Mononuclear cell (primary cell): Measurements from ENCODE around the gene SEMA4B. TPM values are rescaled to one million over a fixed set of nuclear protein-coding genes. Genes with fewer than 3 reads are reported as not detected.
A peak's percentile ranks its signal among the peaks of the same experiment; 100 is the strongest.
"Not testable (repeated sequence)": the region's sequence is repeated elsewhere in the genome, so short reads cannot be mapped to it uniquely, and the experiment has no call there.

ENCODE experiments used
- H3K27me3 ChIP-seq: 2 replicates; pipeline ENCODE4 v1.6.0; 2011; ENCODE audit warnings: low read length, control low read depth; ENCODE audit not compliant: insufficient read depth
- H3K4me1 ChIP-seq: 2 replicates; pipeline ENCODE4 v1.5.1; 2011; ENCODE audit warnings: mild to moderate bottlenecking, low read length, control low read depth; ENCODE audit not compliant: insufficient read depth
- H3K4me3 ChIP-seq: 2 replicates; pipeline ENCODE4 v1.5.1; 2011; ENCODE audit warnings: mild to moderate bottlenecking, low read length, moderate library complexity
- H3K9me3 ChIP-seq: 2 replicates; pipeline ENCODE4 v1.5.1; 2011; ENCODE audit warnings: low read depth, mild to moderate bottlenecking, control low read depth, low read length
- total RNA-seq: library from RNA; depleted of rRNA; stranded (reverse); fragments of >200 nt; gene quantifications from one replicate; pipeline ENCODE4 v1.2.3, GENCODE V29; 2012

Gene SEMA4B
- total RNA-seq, 1 donor, result 7.9 TPM

GRCh38 chr15:90167121-90167520 lies 34.0 kb upstream of the SEMA4B start:
- no peaks in the 10 kb centered on the region for H3K27me3 ChIP-seq
- no peaks in the 10 kb centered on the region for H3K9me3 ChIP-seq
- no peak overlapping the region for H3K4me3 ChIP-seq
- peaks cover 20% of the 10 kb centered on the region for H3K4me1 ChIP-seq

- no peaks in the 10 kb centered on the region for H3K27me3 ChIP-seq
Observed at GRCh38 chr15:90171623-90172022, 29.5 kb upstream of the SEMA4B start.

GRCh38 chr15:90173372-90173771 lies 27.8 kb upstream of the SEMA4B start:
- no peaks in the 10 kb centered on the region for H3K9me3 ChIP-seq
- H3K4me1 ChIP-seq, result peaks cover 1% of the 10 kb centered on the region
- no peak overlapping the region for H3K4me3 ChIP-seq
- no peaks in the 10 kb centered on the region for H3K27me3 ChIP-seq

More at GRCh38 chr15:90171623-90172022, 29.5 kb upstream of the SEMA4B start:
- no peaks in the 10 kb centered on the region for H3K9me3 ChIP-seq
- H3K4me3 ChIP-seq, result no peak overlapping the region
- peaks cover 4% of the 10 kb centered on the region for H3K4me1 ChIP-seq

GRCh38 chr15:90174140-90174875 lies 26.8 kb upstream of the SEMA4B start:
- H3K27me3 ChIP-seq, result no peaks in the 10 kb centered on the region
- H3K4me1 ChIP-seq, result peaks cover 10% of the 10 kb centered on the region
- H3K9me3 ChIP-seq, result no peaks in the 10 kb centered on the region
- no peak overlapping the region for H3K4me3 ChIP-seq

DNA sequence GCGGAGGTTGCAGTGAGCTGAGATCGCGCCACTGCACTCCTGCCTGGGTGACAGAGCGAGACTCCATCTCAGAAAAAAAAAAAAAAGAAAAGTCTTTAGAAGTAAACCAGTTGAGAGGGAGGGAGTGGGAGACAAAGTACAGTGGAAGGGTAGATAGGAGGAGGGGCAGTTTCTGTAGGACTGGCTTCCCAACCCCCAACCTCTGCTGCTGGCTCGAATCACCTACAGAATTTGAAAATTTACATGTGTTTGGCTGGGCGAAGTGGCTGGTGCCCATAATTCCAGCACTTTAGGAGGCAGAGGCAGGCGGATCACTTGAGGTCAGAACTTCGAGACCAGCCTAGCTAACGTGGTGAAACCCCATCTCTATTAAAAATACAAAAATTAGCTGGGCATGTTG lies 24.1 kb upstream of the SEMA4B start:
- peaks cover 11% of the 10 kb centered on the region for H3K4me1 ChIP-seq
- H3K9me3 ChIP-seq, result no peaks in the 10 kb centered on the region
- H3K4me3 ChIP-seq, result no peak overlapping the region
- H3K27me3 ChIP-seq, result no peaks in the 10 kb centered on the region

DNA sequence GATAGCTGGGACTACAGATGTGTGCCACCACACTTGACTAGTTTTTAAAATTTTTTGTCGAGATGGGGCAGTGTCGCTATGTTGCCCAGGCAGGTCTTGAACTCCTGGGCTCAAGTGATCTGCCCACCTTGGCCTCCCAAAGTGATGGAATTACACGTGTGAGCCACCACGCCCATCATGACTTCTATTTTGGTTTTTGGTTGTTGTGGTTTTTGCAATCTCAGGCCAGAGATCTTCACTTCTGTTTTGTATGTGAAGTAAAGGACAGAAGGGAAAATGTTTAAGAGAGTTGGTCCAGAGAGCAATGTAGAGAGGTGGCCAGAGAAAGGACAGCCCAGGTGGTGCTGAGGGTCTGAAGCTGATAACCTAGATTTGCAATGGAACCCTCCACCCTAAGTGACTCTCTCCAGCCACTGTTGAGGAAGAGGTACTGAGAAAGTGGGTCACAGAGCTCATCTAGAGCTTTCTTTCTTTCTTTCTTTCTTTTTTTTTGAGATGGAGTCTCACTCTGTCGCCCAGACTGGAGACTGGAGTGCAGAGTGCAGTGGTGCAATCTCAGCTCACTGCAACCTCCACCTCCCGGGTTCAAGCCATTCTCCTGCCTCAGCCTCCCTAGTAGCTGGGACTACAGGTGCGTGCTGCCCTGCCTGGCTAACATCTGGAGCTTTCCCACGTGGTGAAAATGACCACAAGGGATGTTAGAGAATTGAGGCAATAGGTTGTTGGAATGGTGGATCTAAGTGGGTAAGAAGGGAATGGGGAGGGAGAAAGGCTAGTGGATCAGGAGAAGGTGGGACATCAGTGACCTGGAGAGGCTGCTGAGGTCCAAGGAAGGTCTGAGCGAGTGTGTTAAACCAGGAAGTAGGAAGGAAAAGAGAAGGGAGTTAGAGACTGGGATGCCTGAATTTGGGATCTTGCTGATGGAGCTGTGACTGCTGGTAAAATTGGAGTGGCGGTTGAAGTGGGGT lies 22.4 kb upstream of the SEMA4B start:
- Histone ChIP-seq H3K9me3 (no peaks in the 10 kb centered on the region), H3K27me3 (no peaks in the 10 kb centered on the region), H3K4me3 (no peak overlapping the region), H3K4me1 (peaks cover 11% of the 10 kb centered on the region)

GRCh38 chr15:90181776-90182175 lies 19.4 kb upstream of the SEMA4B start:
- H3K4me1 ChIP-seq, result peaks cover 32% of the 10 kb centered on the region
- H3K27me3 ChIP-seq, result no peaks in the 10 kb centered on the region
- no peak overlapping the region for H3K4me3 ChIP-seq
- H3K9me3 ChIP-seq, result no peaks in the 10 kb centered on the region

- no peaks in the 10 kb centered on the region for H3K27me3 ChIP-seq
- H3K4me1 ChIP-seq, result peaks cover 45% of the 10 kb centered on the region
- H3K9me3 ChIP-seq, result no peaks in the 10 kb centered on the region
- peak overlapping the region; percentile 60 for H3K4me3 ChIP-seq
Observed at GRCh38 chr15:90184119-90184785, 16.9 kb upstream of the SEMA4B start.

GRCh38 chr15:90184786-90185704 lies 16.1 kb upstream of the SEMA4B start:
- H3K4me3 ChIP-seq, result peak overlapping the region; percentile 60
- no peaks in the 10 kb centered on the region for H3K9me3 ChIP-seq
- H3K4me1 ChIP-seq, result peaks cover 52% of the 10 kb centered on the region
- H3K27me3 ChIP-seq, result no peaks in the 10 kb centered on the region

- no peak overlapping the region for H3K4me3 ChIP-seq
- no peaks in the 10 kb centered on the region for H3K9me3 ChIP-seq
- no peaks in the 10 kb centered on the region for H3K27me3 ChIP-seq
- peaks cover 75% of the 10 kb centered on the region for H3K4me1 ChIP-seq
Observed at GRCh38 chr15:90187257-90187868, 13.8 kb upstream of the SEMA4B start.

DNA sequence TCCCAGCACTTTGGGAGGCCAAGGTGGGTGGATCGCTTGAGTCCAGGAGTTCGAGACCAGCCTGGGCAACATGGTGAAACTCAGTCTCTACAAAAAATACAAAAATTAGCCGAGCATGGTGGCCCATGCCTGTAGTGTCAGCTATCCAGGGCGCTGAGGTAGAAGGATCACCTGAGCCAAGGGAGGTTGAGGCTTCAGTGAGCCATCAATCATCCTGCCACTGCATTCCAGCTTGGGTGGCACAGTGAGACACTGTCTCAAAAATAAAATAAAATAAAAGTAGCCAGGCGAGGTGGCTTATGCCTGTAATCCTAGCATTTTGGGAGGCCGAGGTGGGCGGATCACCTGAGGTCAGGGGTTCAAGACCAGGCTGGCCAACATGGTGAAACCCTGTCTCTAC lies 13.1 kb upstream of the SEMA4B start:
- H3K4me3 ChIP-seq, H3K9me3 ChIP-seq, H3K27me3 ChIP-seq: not testable (repeated sequence)
- H3K4me1 ChIP-seq, result peaks cover 82% of the 10 kb centered on the region

- H3K9me3 ChIP-seq, result no peaks in the 10 kb centered on the region
- H3K4me3 ChIP-seq, result no peak overlapping the region
- peaks cover 92% of the 10 kb centered on the region for H3K4me1 ChIP-seq
- H3K27me3 ChIP-seq, result no peaks in the 10 kb centered on the region
Observed at GRCh38 chr15:90188914-90189748, 12.0 kb upstream of the SEMA4B start.

DNA sequence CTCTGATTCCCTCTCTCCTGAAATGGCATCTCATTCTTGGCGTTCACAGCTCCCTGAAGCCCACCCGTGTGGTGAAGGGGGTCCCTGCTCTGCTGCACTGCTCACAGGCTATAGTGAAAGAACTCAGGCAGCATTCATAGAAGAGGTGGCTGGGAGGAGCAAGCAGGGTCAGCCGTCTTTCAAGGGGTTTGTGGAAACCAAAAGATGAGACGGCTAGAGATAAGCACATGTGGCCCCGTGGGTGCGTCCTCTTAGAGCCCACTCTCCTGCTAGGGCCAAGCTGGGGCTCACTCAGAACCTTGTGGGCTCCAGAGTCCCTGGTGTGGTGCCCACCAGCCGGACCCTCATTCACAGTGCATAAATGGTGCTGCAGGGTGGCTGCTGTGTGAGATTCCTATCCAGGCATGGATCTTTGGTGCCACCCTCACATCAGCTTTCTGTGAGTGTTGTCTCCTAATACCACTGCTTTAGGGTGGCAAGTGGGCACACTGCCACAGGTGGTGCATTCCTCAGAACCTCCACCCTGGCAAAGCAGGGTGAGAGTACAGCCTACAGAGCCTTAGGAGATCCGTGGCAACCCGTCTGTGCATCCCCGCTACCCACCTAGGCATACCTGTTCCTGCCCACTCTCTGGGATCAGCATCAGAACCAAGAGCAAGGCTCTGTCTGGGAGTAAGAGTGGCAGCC lies 11.2 kb upstream of the SEMA4B start:
- Histone ChIP-seq H3K9me3 (no peaks in the 10 kb centered on the region), H3K4me3 (no peak overlapping the region), H3K4me1 (peaks cover 86% of the 10 kb centered on the region), H3K27me3 (no peaks in the 10 kb centered on the region)
